Measurements from ENCODE around the gene MRPL42.

Gene MRPL42

GRCh38 chr12:93467351-93468007, at the start of gene MRPL42:
Gene MRPL42, plus strand, starts transcription at chr12:93467514. Its CDS starts 1,772 bp downstream, at chr12:93469286.
- H3K4me3 ChIP-seq (ENCODE audit: low read depth, low read length): peak within 1 kb of the TSS; percentile 69
- peak; percentile 82 for TF ChIP-seq CTCF (IDR thresholded peaks at IDR 0.05; ENCODE audit: borderline replicate concordance, insufficient read depth, low read depth, low read length)

GRCh38 chr12:93417967-93418480, 49.3 kb upstream of the MRPL42 start:
- TF ChIP-seq CTCF (IDR thresholded peaks at IDR 0.05; ENCODE audit: borderline replicate concordance, insufficient read depth, low read depth, low read length): no peak
- no peak overlapping the region for H3K4me3 ChIP-seq (ENCODE audit: low read depth, low read length)

DNA sequence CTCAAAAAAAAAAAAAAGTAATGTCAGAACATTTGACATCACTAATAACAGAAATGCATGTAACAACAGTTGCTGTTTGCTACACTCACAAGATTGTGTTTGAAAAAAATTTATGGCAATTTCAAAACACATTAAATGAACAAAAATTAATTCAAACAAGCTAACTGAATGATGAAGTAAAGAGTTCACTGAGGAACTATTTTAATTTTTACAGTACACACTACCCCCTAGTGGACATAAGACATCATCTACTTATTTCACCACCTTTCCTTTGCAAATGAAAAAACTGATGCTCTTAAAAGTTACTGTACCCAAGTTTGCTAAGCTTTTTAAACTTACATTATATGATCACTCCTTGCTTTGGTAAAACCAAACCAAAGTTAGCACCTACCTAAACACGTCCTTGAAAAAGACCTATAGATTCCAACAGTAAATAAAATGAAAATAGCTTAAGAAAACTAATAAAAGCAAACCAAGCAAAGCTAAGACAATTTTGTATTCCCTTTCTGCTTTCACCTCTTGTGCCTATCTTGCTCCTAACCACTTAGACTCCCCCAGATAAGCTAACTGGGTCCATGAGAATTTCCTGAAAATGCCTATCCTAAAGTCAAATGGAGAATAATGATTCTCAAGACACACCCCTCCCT, 47.8 kb upstream of the MRPL42 start:
- TF ChIP-seq CTCF (IDR thresholded peaks at IDR 0.05; ENCODE audit: borderline replicate concordance, insufficient read depth, low read depth, low read length): no peak; the same call in 1 of the 2 replicates
- no peak overlapping the region for H3K4me3 ChIP-seq (ENCODE audit: low read depth, low read length)

DNA sequence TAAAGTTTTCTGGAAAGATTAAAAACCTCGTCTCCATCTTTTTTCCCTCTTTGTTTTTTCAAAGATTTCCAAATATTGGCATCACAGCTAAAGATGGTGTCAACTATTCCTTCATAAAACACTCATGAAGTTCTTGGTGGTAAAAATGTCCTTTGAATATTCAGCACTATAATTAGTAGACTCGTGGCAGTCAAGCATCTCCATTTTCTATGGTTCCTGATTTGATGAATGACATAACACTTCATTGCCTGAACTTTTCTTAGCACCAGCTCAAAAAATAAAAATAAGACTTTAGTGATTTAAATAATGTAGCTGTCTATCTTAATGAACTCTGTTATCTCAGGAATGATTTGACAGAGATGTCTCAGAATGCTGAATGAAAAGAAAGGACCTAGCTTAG, 45.3 kb upstream of the MRPL42 start:
- no peak for TF ChIP-seq CTCF (IDR thresholded peaks at IDR 0.05; ENCODE audit: borderline replicate concordance, insufficient read depth, low read depth, low read length)
- no peak overlapping the region for H3K4me3 ChIP-seq (ENCODE audit: low read depth, low read length)

- no peak overlapping the region for H3K4me3 ChIP-seq (ENCODE audit: low read depth, low read length)
Observed at GRCh38 chr12:93425736-93426411, 41.4 kb upstream of the MRPL42 start.

GRCh38 chr12:93426412-93426805, 40.9 kb upstream of the MRPL42 start:
- no peak for TF ChIP-seq CTCF (IDR thresholded peaks at IDR 0.05; ENCODE audit: borderline replicate concordance, insufficient read depth, low read depth, low read length)
- H3K4me3 ChIP-seq (ENCODE audit: low read depth, low read length): no peak overlapping the region

More at GRCh38 chr12:93425736-93426411, 41.4 kb upstream of the MRPL42 start:
- no peak for TF ChIP-seq CTCF (IDR thresholded peaks at IDR 0.05; ENCODE audit: borderline replicate concordance, insufficient read depth, low read depth, low read length)
